B cell (primary cell): ENCODE data around the gene GNB3. TPM values are rescaled to one million over a fixed set of nuclear protein-coding genes. Genes with fewer than 3 reads are reported as not detected.

Experiments used
- ATAC-seq: fragments of 200-7000 bp; cut with Tn5 transposase; one replicate; pipeline ENCODE4 v1.10.0; 2021; ENCODE audit warnings: low read depth, mild to moderate bottlenecking, moderate number of reproducible peaks, moderate library complexity
- CTCF ChIA-PET: fragments of 350-600 bp; sonication (Branson Sonifier 250); formaldehyde crosslinking; loops from one replicate; lab custom pipeline; 2021; ENCODE audit warnings: antibody characterized with exemption, inconsistent platforms; lab: Charles Lee
- POLR2A ChIA-PET: fragments of 350-600 bp; sonication (Branson Sonifier 250); formaldehyde crosslinking; loops from one replicate; lab custom pipeline; 2021; ENCODE audit warnings: antibody characterized with exemption; lab: Charles Lee
- DNase-seq: peaks from one replicate; pipeline ENCODE4 v3.0.0; 2013
- H2AFZ ChIP-seq: 2 replicates; pipeline ENCODE4 v1.6.1; 2012; ENCODE audit warnings: mild to moderate bottlenecking, low read depth, low read length; ENCODE audit not compliant: insufficient read depth, poor library complexity, severe bottlenecking
- H3K27ac ChIP-seq, 2 donors: 1 replicate in 1 of 2; 2 replicates in 1 of 2; pipeline ENCODE4 v1.5.1; 2012 to 2013; ENCODE audit warnings: low read length in 2 of 2, mild to moderate bottlenecking in 2 of 2, moderate library complexity in 1 of 2
- H3K27me3 ChIP-seq, 4 experiments: fragments of 200-600 bp in 1 of 4; sonication (generic) in 1 of 4; replicated peaks in 1 of 4; 1 replicate in 2 of 4; 2 replicates in 2 of 4; pipeline versions ENCODE4 v1.6.1 to v1.7.0; 2013 to 2016; ENCODE audit warnings: low read length in 3 of 4, mild to moderate bottlenecking in 2 of 4, mixed read lengths in 1 of 4, moderate library complexity in 1 of 4; ENCODE audit not compliant: insufficient read depth in 4 of 4, control insufficient read depth in 3 of 4; ENCODE audit errors: control extremely low read depth in 1 of 4
- H3K36me3 ChIP-seq, 2 experiments: replicated peaks in 1 of 2; 1 replicate in 1 of 2; 2 replicates in 1 of 2; pipeline versions ENCODE4 v1.6.1 to v1.7.1; 2013; ENCODE audit warnings: low read length in 1 of 2; ENCODE audit not compliant: insufficient read depth in 2 of 2, control insufficient read depth in 1 of 2; ENCODE audit errors: control extremely low read depth in 1 of 2, extremely low read depth in 1 of 2
- H3K4me1 ChIP-seq, 2 donors: fragments of 200-600 bp in 1 of 2; sonication (generic) in 1 of 2; 1 replicate in 1 of 2; 2 replicates in 1 of 2; pipeline versions ENCODE4 v1.5.1 to v1.6.1; 2013 to 2017; ENCODE audit warnings: low read length in 2 of 2; ENCODE audit not compliant: control insufficient read depth in 2 of 2, insufficient read depth in 2 of 2
- H3K4me2 ChIP-seq: replicated peaks from 2 replicates; pipeline ENCODE3; 2012; ENCODE audit warnings: mild to moderate bottlenecking, low read depth, low read length; ENCODE audit not compliant: poor library complexity, severe bottlenecking
- H3K4me3 ChIP-seq, 5 experiments: fragments of 200-600 bp in 1 of 5; sonication (generic) in 1 of 5; 1 replicate in 3 of 5; 2 replicates in 2 of 5; pipeline versions ENCODE4 v1.5.1 to v1.7.0; 2011 to 2016; ENCODE audit warnings: low read length in 4 of 5, mild to moderate bottlenecking in 4 of 5, low read depth in 2 of 5, control low read depth in 1 of 5, moderate library complexity in 1 of 5; ENCODE audit not compliant: insufficient read depth in 1 of 5; ENCODE audit errors: control extremely low read depth in 1 of 5, extremely low read depth in 1 of 5
- H3K79me2 ChIP-seq: fragments of 200-600 bp; sonication (generic); one replicate; pipeline ENCODE4 v1.6.0; 2016; ENCODE audit warnings: low read length; ENCODE audit not compliant: control insufficient read depth, insufficient read depth
- H3K9ac ChIP-seq: fragments of 200-600 bp; sonication (generic); 2 replicates; pipeline ENCODE4 v1.6.1; 2017; ENCODE audit warnings: mild to moderate bottlenecking, low read length, moderate library complexity
- H3K9me3 ChIP-seq, 3 donors: one replicate each; pipeline versions ENCODE4 v1.6.1 to v1.7.1; 2013; ENCODE audit warnings: low read length in 2 of 3; ENCODE audit not compliant: control insufficient read depth in 2 of 3, insufficient read depth in 1 of 3; ENCODE audit errors: control extremely low read depth in 1 of 3
- H4K20me1 ChIP-seq: 2 replicates; pipeline ENCODE4 v1.6.0; 2012; ENCODE audit warnings: mild to moderate bottlenecking, low read length; ENCODE audit not compliant: insufficient read depth, control insufficient read depth, poor library complexity, severe bottlenecking
- H3K27ac Mint-ChIP-seq: one replicate; pipeline ENCODE4 v1.8.0; 2021; ENCODE audit warnings: mixed read lengths
- H3K27me3 Mint-ChIP-seq: one replicate; pipeline ENCODE4 v1.8.0; 2021; ENCODE audit warnings: mixed read lengths
- H3K4me1 Mint-ChIP-seq: one replicate; pipeline ENCODE4 v1.8.0; 2021; ENCODE audit warnings: mixed read lengths
- H3K4me3 Mint-ChIP-seq: one replicate; pipeline ENCODE4 v1.8.0; 2021; ENCODE audit warnings: mixed read lengths
- H3K9me3 Mint-ChIP-seq: one replicate; pipeline ENCODE4 v1.8.0; 2022; ENCODE audit warnings: mixed read lengths; ENCODE audit not compliant: insufficient read depth
- CTCF ChIP-seq: fragments of 200-600 bp; IDR thresholded peaks from one replicate; pipeline ENCODE4 v1.8.0; 2022; ENCODE audit warnings: antibody characterized with exemption, mild to moderate bottlenecking
- EZH2 ChIP-seq: IDR thresholded peaks from 2 replicates; pipeline ENCODE4 v1.6.1; 2012; ENCODE audit warnings: borderline replicate concordance, low read depth, mild to moderate bottlenecking, moderate library complexity, low read length; ENCODE audit not compliant: insufficient read depth, poor library complexity, severe bottlenecking
- WGBS: methylation state at CpG from one replicate; pipeline ENCODE4 v1.1.5; 2013; ENCODE audit warnings: missing lambda C conversion rate; ENCODE audit not compliant: insufficient coverage; 5-methylcytosine and 5-hydroxymethylcytosine counted together
- intact Hi-C: fragments of 100-400 bp; cut with micrococcal nuclease; formaldehyde crosslinking; loops from one replicate; pipeline ENCODE4 v1.10.0; 2022
- polyA plus RNA-seq: library from polyadenylated mRNA; depleted of rRNA; stranded (reverse); fragments of >200 nt; gene quantifications from 2 replicates; pipeline ENCODE4 v1.2.3, GENCODE V29; 2012
- total RNA-seq, 2 donors: library from RNA; stranded (reverse); fragments of 120-200 nt in 1 of 2; gene quantifications; 1 replicate in 1 of 2; 2 replicates in 1 of 2; pipeline versions ENCODE4 v1.2.3 to v1.2.4, GENCODE V29; 2013 to 2022

Gene GNB3
- total and polyA plus RNA-seq, 2 donors (not counting 1 experiment from before 2014, with no cell fraction given) = 0.27 to 0.49 TPM

- ATAC-seq = peak; percentile 35
- CTCF ChIA-PET = interaction anchor here (0.6 to 1.8 kb wide), 7 partner anchors 10 to 355 kb away, joined by 3 to 5 read pairs (median 4); partner anchors contain the start of genes CDCA3, MLF2, SPSB2 and USP5
- intact Hi-C loops = no loop called here
- Mint-ChIP-seq H3K27me3 (peaks cover 76% of the 10 kb centered on the region), H3K4me3 (peak overlapping the region; percentile 93), H3K27ac (peak overlapping the region; percentile 59), H3K4me1 (peaks cover 21% of the 10 kb centered on the region), H3K9me3 (no peaks in the 10 kb centered on the region)
- H3K27ac ChIP-seq = peak overlapping the region in 1 of 2 donors; percentile 41
- H4K20me1 ChIP-seq = peaks cover 11% of the 10 kb centered on the region
- WGBS = under 1% methylated on average over 71 of the region's 71 CpGs
- H3K4me3 ChIP-seq = peak overlapping the region; percentile 26 to 73 (median 58)
- TF ChIP-seq CTCF (no peak), EZH2 (peak; percentile 99)
- H3K4me2 ChIP-seq = peak overlapping the region; percentile 100
- no peaks in the 10 kb centered on the region for H3K36me3 ChIP-seq
- peaks cover 0 to 11% (median 0%) of the 10 kb centered on the region in 3 donors for H3K9me3 ChIP-seq
- H3K9ac ChIP-seq = peak overlapping the region; percentile 80
- peak; percentile 67 for DNase-seq
- peaks cover 23 to 29% of the 10 kb centered on the region in 2 donors for H3K4me1 ChIP-seq
- peaks cover 0 to 66% (median 34%) of the 10 kb centered on the region in 4 experiments for H3K27me3 ChIP-seq
- H3K79me2 ChIP-seq = no peaks in the 10 kb centered on the region
- POLR2A ChIA-PET = interaction anchor here (0.7 to 1.5 kb wide), 3 partner anchors 53 to 105 kb away, joined by 3 to 4 read pairs (median 3); partner anchors contain the start of genes COPS7A and MLF2
- peak overlapping the region; percentile 91 for H2AFZ ChIP-seq
Observed at GRCh38 chr12:6828781-6829535, 11.8 kb upstream of the GNB3 start.
